CD14-positive monocyte (primary cell): ENCODE data around the gene XPOT. TPM values are rescaled to one million over a fixed set of nuclear protein-coding genes. Genes with fewer than 3 reads are reported as not detected.

Experiments used
- DNase-seq, 3 donors: peaks; one replicate each; pipeline ENCODE4 v3.0.0-alpha.2; 2011 to 2022
- H2AFZ ChIP-seq: 2 replicates; pipeline ENCODE4 v1.6.0; 2012; ENCODE audit warnings: mild to moderate bottlenecking, low read depth, low read length, inconsistent platforms; ENCODE audit not compliant: insufficient read depth, poor library complexity, severe bottlenecking
- H3K27ac ChIP-seq, 2 donors: 1 replicate in 1 of 2; 2 replicates in 1 of 2; pipeline ENCODE4 v1.5.1; 2012 to 2013; ENCODE audit warnings: low read length in 2 of 2, control low read depth in 1 of 2, inconsistent platforms in 1 of 2, low read depth in 1 of 2, mild to moderate bottlenecking in 1 of 2
- H3K27me3 ChIP-seq, 2 donors: one replicate each; pipeline versions ENCODE4 v1.6.0 to v1.6.1; 2011 to 2013; ENCODE audit warnings: low read length in 2 of 2; ENCODE audit not compliant: control insufficient read depth in 2 of 2, insufficient read depth in 2 of 2
- H3K36me3 ChIP-seq, 2 donors: replicated peaks in 1 of 2; 1 replicate in 1 of 2; 2 replicates in 1 of 2; pipeline versions ENCODE4 v1.5.1 to v1.6.1; 2012 to 2013; ENCODE audit warnings: low read length in 2 of 2, control low read depth in 1 of 2, inconsistent platforms in 1 of 2, mild to moderate bottlenecking in 1 of 2; ENCODE audit not compliant: insufficient read depth in 2 of 2, control insufficient read depth in 1 of 2
- H3K4me1 ChIP-seq, 2 donors: 1 replicate in 1 of 2; 2 replicates in 1 of 2; pipeline versions ENCODE4 v1.5.1 to v1.6.1; 2012 to 2013; ENCODE audit warnings: low read length in 2 of 2, control low read depth in 1 of 2, inconsistent platforms in 1 of 2, mild to moderate bottlenecking in 1 of 2, moderate library complexity in 1 of 2; ENCODE audit not compliant: insufficient read depth in 2 of 2, control insufficient read depth in 1 of 2
- H3K4me2 ChIP-seq: replicated peaks from 2 replicates; pipeline ENCODE3; 2012; ENCODE audit warnings: low read length, moderate library complexity, mild to moderate bottlenecking; ENCODE audit not compliant: poor library complexity, severe bottlenecking; ENCODE audit errors: extremely low read depth
- H3K4me3 ChIP-seq, 3 experiments: fragments of 200-600 bp in 1 of 3; sonication (generic) in 1 of 3; replicated peaks in 1 of 3; 1 replicate in 2 of 3; 2 replicates in 1 of 3; pipeline ENCODE4 v1.5.1; 2011 to 2013; ENCODE audit warnings: low read length in 3 of 3, mild to moderate bottlenecking in 3 of 3, control low read depth in 2 of 3, low read depth in 2 of 3, inconsistent platforms in 1 of 3, moderate library complexity in 1 of 3
- H3K79me2 ChIP-seq: 2 replicates; pipeline ENCODE4 v1.6.0; 2012; ENCODE audit warnings: mild to moderate bottlenecking, control low read depth, inconsistent platforms, low read length, moderate library complexity; ENCODE audit not compliant: insufficient read depth
- H3K9ac ChIP-seq: 2 replicates; pipeline ENCODE4 v1.6.0; 2017; ENCODE audit warnings: low read length, mild to moderate bottlenecking; ENCODE audit not compliant: insufficient read depth, poor library complexity, severe bottlenecking
- H3K9me3 ChIP-seq, 2 donors: replicated peaks in 1 of 2; 1 replicate in 1 of 2; 2 replicates in 1 of 2; pipeline versions ENCODE4 v1.5.1 to v1.6.1; 2012 to 2013; ENCODE audit warnings: low read length in 2 of 2, control low read depth in 1 of 2; ENCODE audit not compliant: control insufficient read depth in 1 of 2, insufficient read depth in 1 of 2
- H4K20me1 ChIP-seq: 2 replicates; pipeline ENCODE4 v1.6.0; 2012; ENCODE audit warnings: mild to moderate bottlenecking, low read length, control low read depth, moderate library complexity; ENCODE audit not compliant: insufficient read depth
- H3K27ac Mint-ChIP-seq, 7 donors: one replicate each; pipeline ENCODE4 v1.8.0; 2020; ENCODE audit warnings: mild to moderate bottlenecking in 7 of 7, mixed read lengths in 7 of 7, moderate library complexity in 6 of 7, inconsistent platforms in 2 of 7
- H3K27me3 Mint-ChIP-seq, 3 donors: one replicate each; pipeline ENCODE4 v1.8.0; 2021 to 2022; ENCODE audit warnings: low read depth in 3 of 3, mild to moderate bottlenecking in 3 of 3, mixed read lengths in 3 of 3, moderate library complexity in 3 of 3, inconsistent platforms in 1 of 3
- H3K36me3 Mint-ChIP-seq, 2 donors: one replicate each; pipeline ENCODE4 v1.8.0; 2020; ENCODE audit warnings: mixed read lengths in 2 of 2, inconsistent platforms in 1 of 2, mild to moderate bottlenecking in 1 of 2
- H3K4me1 Mint-ChIP-seq: one replicate; pipeline ENCODE4 v1.8.0; 2020; ENCODE audit warnings: mild to moderate bottlenecking, mixed read lengths
- H3K4me3 Mint-ChIP-seq, 2 donors: one replicate each; pipeline ENCODE4 v1.8.0; 2020; ENCODE audit warnings: mild to moderate bottlenecking in 2 of 2, mixed read lengths in 2 of 2, moderate library complexity in 1 of 2
- H3K9me3 Mint-ChIP-seq, 7 donors: one replicate each; pipeline ENCODE4 v1.8.0; 2020 to 2022; ENCODE audit warnings: mixed read lengths in 7 of 7, mild to moderate bottlenecking in 6 of 7, moderate library complexity in 6 of 7, inconsistent platforms in 2 of 7
- WGBS: methylation state at CpG from one replicate; pipeline ENCODE4 v1.1.5; 2013; ENCODE audit warnings: missing lambda C conversion rate; ENCODE audit not compliant: insufficient coverage; 5-methylcytosine and 5-hydroxymethylcytosine counted together
- intact Hi-C, 2 donors: fragments of 100-400 bp; cut with micrococcal nuclease; formaldehyde crosslinking; loops; one replicate each; pipeline versions ENCODE4 v1.15.0 to v1.15.1; 2023
- polyA plus RNA-seq, 3 donors: library from polyadenylated mRNA; depleted of rRNA in 1 of 3; unstranded in 2 of 3; stranded (reverse) in 1 of 3; fragments of 300-500 nt in 2 of 3; fragments of >200 nt in 1 of 3; fragmentation: Illumina TruSeq in 2 of 3; gene quantifications; 1 replicate in 2 of 3; 2 replicates in 1 of 3; pipeline ENCODE4 v1.2.3, GENCODE V29; 2012 to 2021
- TF ChIP-seq, protein P1 (sequence below): fragments of 200-600 bp; IDR thresholded peaks from one replicate; pipeline ENCODE4 v1.8.0; 2022; ENCODE audit warnings: antibody characterized with exemption, mild to moderate bottlenecking

XPOT gene
- polyA plus RNA-seq, 3 donors, result 18.3 to 19.9 (median 19.3) TPM

DNA sequence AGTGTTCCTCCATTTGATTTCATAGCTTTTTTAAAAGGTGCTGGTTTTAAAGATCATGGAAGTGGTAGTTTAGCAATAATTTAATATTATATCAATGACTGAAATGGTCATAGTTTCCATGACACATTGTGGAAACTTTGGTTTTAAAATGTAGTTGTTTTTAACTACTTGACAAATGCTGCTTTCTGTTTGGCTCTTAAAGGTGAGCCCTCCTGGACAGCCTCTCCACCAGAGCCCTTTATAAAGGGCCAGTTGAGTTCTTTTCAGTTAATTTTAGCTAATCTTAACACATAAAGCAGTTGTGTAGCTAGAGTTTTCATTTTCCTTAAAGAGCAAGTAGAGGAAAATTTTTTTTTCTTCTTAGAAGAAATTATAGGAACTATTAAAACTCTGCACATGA is 14.0 kb downstream of the XPOT start:
- Mint-ChIP-seq H3K27ac (no peak overlapping the region), H3K27me3 (no peaks in the 10 kb centered on the region), H3K36me3 (peaks cover 75 to 93% of the 10 kb centered on the region in 2 donors), H3K4me3 (no peak overlapping the region), H3K9me3 (no peaks in the 10 kb centered on the region), H3K4me1 (no peaks in the 10 kb centered on the region)
- H3K79me2 ChIP-seq, result no peaks in the 10 kb centered on the region
- no peak overlapping the region for H3K4me3 ChIP-seq
- no peak overlapping the region for H3K27ac ChIP-seq
- H3K36me3 ChIP-seq, result peaks cover 93 to 98% of the 10 kb centered on the region in 2 donors
- H3K9ac ChIP-seq, result no peak overlapping the region
- no peak for DNase-seq
- no peaks in the 10 kb centered on the region for H3K9me3 ChIP-seq
- intact Hi-C loops, result no loop called here
- no peaks in the 10 kb centered on the region for H4K20me1 ChIP-seq
- no peaks in the 10 kb centered on the region for H3K4me1 ChIP-seq
- TF ChIP-seq, protein P1, sequence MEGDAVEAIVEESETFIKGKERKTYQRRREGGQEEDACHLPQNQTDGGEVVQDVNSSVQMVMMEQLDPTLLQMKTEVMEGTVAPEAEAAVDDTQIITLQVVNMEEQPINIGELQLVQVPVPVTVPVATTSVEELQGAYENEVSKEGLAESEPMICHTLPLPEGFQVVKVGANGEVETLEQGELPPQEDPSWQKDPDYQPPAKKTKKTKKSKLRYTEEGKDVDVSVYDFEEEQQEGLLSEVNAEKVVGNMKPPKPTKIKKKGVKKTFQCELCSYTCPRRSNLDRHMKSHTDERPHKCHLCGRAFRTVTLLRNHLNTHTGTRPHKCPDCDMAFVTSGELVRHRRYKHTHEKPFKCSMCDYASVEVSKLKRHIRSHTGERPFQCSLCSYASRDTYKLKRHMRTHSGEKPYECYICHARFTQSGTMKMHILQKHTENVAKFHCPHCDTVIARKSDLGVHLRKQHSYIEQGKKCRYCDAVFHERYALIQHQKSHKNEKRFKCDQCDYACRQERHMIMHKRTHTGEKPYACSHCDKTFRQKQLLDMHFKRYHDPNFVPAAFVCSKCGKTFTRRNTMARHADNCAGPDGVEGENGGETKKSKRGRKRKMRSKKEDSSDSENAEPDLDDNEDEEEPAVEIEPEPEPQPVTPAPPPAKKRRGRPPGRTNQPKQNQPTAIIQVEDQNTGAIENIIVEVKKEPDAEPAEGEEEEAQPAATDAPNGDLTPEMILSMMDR, result no peak
- H3K4me2 ChIP-seq, result no peak overlapping the region
- H3K27me3 ChIP-seq, result no peaks in the 10 kb centered on the region
- no peak overlapping the region for H2AFZ ChIP-seq

GRCh38 chr12:64419696-64420095 is 15.5 kb downstream of the XPOT start:
- intact Hi-C loops, result loop anchor here in 1 of 2 donors (10.0 kb wide), 1 partner anchor 75 kb away; no protein-coding TSS in a partner anchor
- H3K4me3 Mint-ChIP-seq, result no peak overlapping the region
- H3K9me3 Mint-ChIP-seq, result no peaks in the 10 kb centered on the region
- peaks cover 81 to 96% of the 10 kb centered on the region in 2 donors for H3K36me3 Mint-ChIP-seq
- H3K27me3 Mint-ChIP-seq, result no peaks in the 10 kb centered on the region
- peaks cover 92 to 98% of the 10 kb centered on the region in 2 donors for H3K36me3 ChIP-seq
- no peak overlapping the region for H3K27ac Mint-ChIP-seq
- no peaks in the 10 kb centered on the region for H3K27me3 ChIP-seq
- no peak overlapping the region for H3K4me3 ChIP-seq
- no peaks in the 10 kb centered on the region for H3K4me1 ChIP-seq
- H3K27ac ChIP-seq, result no peak overlapping the region
- no CpG with 5 or more reads among the region's 3 CpGs for WGBS
- no peak for DNase-seq
- H2AFZ ChIP-seq, result no peak overlapping the region
- H3K4me1 Mint-ChIP-seq, result no peaks in the 10 kb centered on the region
- H3K79me2 ChIP-seq, result no peaks in the 10 kb centered on the region
- TF ChIP-seq, protein P1, result no peak
- H4K20me1 ChIP-seq, result no peaks in the 10 kb centered on the region
- H3K4me2 ChIP-seq, result no peak overlapping the region
- H3K9me3 ChIP-seq, result no peaks in the 10 kb centered on the region
- no peak overlapping the region for H3K9ac ChIP-seq
